SK-N-SH (cell line): ENCODE results near the gene CIAO3.

Source experiments
- CHD2 ChIP-seq: fragments of 150-350 bp; IDR thresholded peaks from 2 replicates; pipeline ENCODE4 v1.6.1; 2018; ENCODE audit warnings: low read length; ENCODE audit not compliant: partially characterized antibody
- CTCF ChIP-seq: fragments of 200-600 bp; sonication (generic); IDR thresholded peaks from 2 replicates; pipeline ENCODE4 v1.6.1; 2017; ENCODE audit warnings: antibody characterized with exemption, mild to moderate bottlenecking, moderate library complexity
- ELF1 ChIP-seq: IDR thresholded peaks from 2 replicates; pipeline ENCODE4 v1.4.0; 2012
- EP300 ChIP-seq, 2 experiments: IDR thresholded peaks; 2 replicates each; pipeline versions ENCODE4 v1.4.0 to v1.6.1; 2012; ENCODE audit warnings: borderline replicate concordance in 1 of 2, low read depth in 1 of 2, low read length in 1 of 2
- EZH2phosphoT487 ChIP-seq: fragments of 200-600 bp; sonication (generic); IDR thresholded peaks from 2 replicates; pipeline ENCODE4 v1.6.1; 2017; ENCODE audit warnings: low read depth, mixed run types, mild to moderate bottlenecking, antibody characterized with exemption, moderate library complexity, borderline replicate concordance
- MAX ChIP-seq: IDR thresholded peaks from 2 replicates; pipeline ENCODE4 v1.4.0; 2012; ENCODE audit warnings: low read depth
- MXI1 ChIP-seq: IDR thresholded peaks from 2 replicates; pipeline ENCODE4 v1.6.1; 2012; ENCODE audit warnings: mild to moderate bottlenecking, low read depth, low read length, improper control_type of control experiment
- PBX3 ChIP-seq: IDR thresholded peaks from 2 replicates; pipeline ENCODE4; 2012
- POLR2AphosphoS5 ChIP-seq: IDR thresholded peaks from 2 replicates; pipeline ENCODE4 v1.6.1; 2012; ENCODE audit warnings: low read depth, low read length
- RAD21 ChIP-seq: IDR thresholded peaks from 2 replicates; pipeline ENCODE4 v1.6.1; 2012; ENCODE audit warnings: mild to moderate bottlenecking, low read length
- REST ChIP-seq: IDR thresholded peaks from 2 replicates; pipeline ENCODE4 v1.6.1; 2012; ENCODE audit warnings: mild to moderate bottlenecking, low read depth, low read length, moderate library complexity
- SIN3A ChIP-seq: IDR thresholded peaks from 2 replicates; pipeline ENCODE4 v1.6.1; 2012; ENCODE audit warnings: low read depth, mild to moderate bottlenecking, low read length, moderate library complexity, borderline replicate concordance
- TAF1 ChIP-seq: IDR thresholded peaks from 2 replicates; pipeline ENCODE4 v1.6.1; 2012; ENCODE audit warnings: low read depth, mild to moderate bottlenecking, low read length, moderate library complexity, borderline replicate concordance
- USF1 ChIP-seq: IDR thresholded peaks from 2 replicates; pipeline ENCODE4 v1.4.0; 2012; ENCODE audit warnings: low read depth, borderline replicate concordance

GRCh38 chr16:787978-788398 is 47.2 kb upstream of the CIAO3 start, which contains the start of gene RPUSD1:
- TF ChIP-seq SIN3A (no peak), EP300 (IDR thresholded peaks at IDR 0.05; ENCODE audit: borderline replicate concordance in 1 of 2, low read depth in 1 of 2, low read length in 1 of 2) (no peak), REST (no peak), POLR2AphosphoS5 (peak; percentile 67; the same call in 1 of the 2 replicates), CTCF (no peak), PBX3 (no peak), RAD21 (no peak), TAF1 (no peak), EZH2phosphoT487 (no peak), USF1 (no peak), CHD2 (no peak), MAX (no peak), ELF1 (no peak), MXI1 (no peak)
